Left lung (tissue), 10 donors: ENCODE results near the gene ROR2. TPM values are rescaled to one million over a fixed set of nuclear protein-coding genes. Genes with fewer than 3 reads are reported as not detected.

Experiments
- ATAC-seq: fragments of 200-7000 bp; cut with Tn5 transposase; one replicate; pipeline ENCODE4 v1.9.1; 2020; ENCODE audit warnings: moderate library complexity
- DNase-seq, 4 donors: peaks; one replicate each; pipeline ENCODE4 v3.0.0-alpha.2; 2013 to 2020
- H3K27ac ChIP-seq, 2 donors: fragments of 200-600 bp; sonication (generic) in 1 of 2; one replicate each; pipeline versions ENCODE4 v1.5.0 to v1.8.0; 2020 to 2021
- H3K27me3 ChIP-seq, 2 donors: fragments of 200-600 bp; sonication (generic) in 1 of 2; one replicate each; pipeline versions ENCODE4 v1.5.0 to v1.8.0; 2020 to 2021
- H3K36me3 ChIP-seq, 2 donors: fragments of 200-600 bp; sonication (generic) in 1 of 2; one replicate each; pipeline versions ENCODE4 v1.5.0 to v1.8.0; 2020 to 2021
- H3K4me1 ChIP-seq, 2 donors: fragments of 200-600 bp; one replicate each; pipeline ENCODE4 v1.8.0; 2021
- H3K4me3 ChIP-seq, 2 donors: fragments of 200-600 bp; sonication (generic) in 1 of 2; one replicate each; pipeline versions ENCODE4 v1.5.0 to v1.8.0; 2020 to 2021; ENCODE audit warnings: mild to moderate bottlenecking in 1 of 2
- H3K9me3 ChIP-seq, 2 donors: fragments of 200-600 bp; sonication (generic) in 1 of 2; one replicate each; pipeline versions ENCODE4 v1.5.0 to v1.8.0; 2020 to 2021
- intact Hi-C, 2 donors: fragments of 100-400 bp; cut with DNase I; formaldehyde crosslinking; loops; one replicate each; pipeline versions ENCODE4 v1.11.2 to v1.14.2; 2022
- polyA plus RNA-seq, 6 donors: library from polyadenylated mRNA; unstranded; fragments of 120-200 nt; gene quantifications; one replicate each; pipeline ENCODE4 v1.2.1, GENCODE V29; 2013; ENCODE audit not compliant: insufficient read length in 6 of 6
- total RNA-seq, 2 donors: library from RNA; stranded (reverse); fragmentation: NEBNext Ultra II Directional; extraction: Animal tissue kit (Norgen Biotek cat#: 25700); gene quantifications; one replicate each; pipeline ENCODE4 v1.2.1, GENCODE V29; 2021
- TF ChIP-seq, protein P1 (sequence below), 2 donors: fragments of 200-600 bp; sonication (generic) in 1 of 2; IDR thresholded peaks; one replicate each; pipeline versions ENCODE4 v1.5.0 to v1.8.0; 2021; ENCODE audit warnings: antibody characterized with exemption in 2 of 2
- donor health status: DM: no; HTN: yes; CAD: no.
- donor health status: DM: no; HTN: no; CAD: no.

ROR2 gene
- total and polyA plus RNA-seq, 8 donors = 11.5 to 36.5 (median 29.7) TPM

GRCh38 chr9:91654527-91654926, 295.5 kb downstream of the ROR2 start:
- Histone ChIP-seq H3K4me3 (no peak overlapping the region), H3K36me3 (no peaks in the 10 kb centered on the region), H3K27me3 (no peaks in the 10 kb centered on the region), H3K27ac (no peak overlapping the region), H3K4me1 (no peaks in the 10 kb centered on the region), H3K9me3 (no peaks in the 10 kb centered on the region)
- peak; percentile 80 for ATAC-seq
- DNase-seq = no peak
- TF ChIP-seq, protein P1, sequence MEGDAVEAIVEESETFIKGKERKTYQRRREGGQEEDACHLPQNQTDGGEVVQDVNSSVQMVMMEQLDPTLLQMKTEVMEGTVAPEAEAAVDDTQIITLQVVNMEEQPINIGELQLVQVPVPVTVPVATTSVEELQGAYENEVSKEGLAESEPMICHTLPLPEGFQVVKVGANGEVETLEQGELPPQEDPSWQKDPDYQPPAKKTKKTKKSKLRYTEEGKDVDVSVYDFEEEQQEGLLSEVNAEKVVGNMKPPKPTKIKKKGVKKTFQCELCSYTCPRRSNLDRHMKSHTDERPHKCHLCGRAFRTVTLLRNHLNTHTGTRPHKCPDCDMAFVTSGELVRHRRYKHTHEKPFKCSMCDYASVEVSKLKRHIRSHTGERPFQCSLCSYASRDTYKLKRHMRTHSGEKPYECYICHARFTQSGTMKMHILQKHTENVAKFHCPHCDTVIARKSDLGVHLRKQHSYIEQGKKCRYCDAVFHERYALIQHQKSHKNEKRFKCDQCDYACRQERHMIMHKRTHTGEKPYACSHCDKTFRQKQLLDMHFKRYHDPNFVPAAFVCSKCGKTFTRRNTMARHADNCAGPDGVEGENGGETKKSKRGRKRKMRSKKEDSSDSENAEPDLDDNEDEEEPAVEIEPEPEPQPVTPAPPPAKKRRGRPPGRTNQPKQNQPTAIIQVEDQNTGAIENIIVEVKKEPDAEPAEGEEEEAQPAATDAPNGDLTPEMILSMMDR (IDR thresholded peaks at IDR 0.05) = no peak
- intact Hi-C loops = no loop called here

GRCh38 chr9:91647371-91647770, 302.7 kb downstream of the ROR2 start:
- no peaks in the 10 kb centered on the region for H3K4me1 ChIP-seq
- no peak overlapping the region for H3K27ac ChIP-seq
- no peaks in the 10 kb centered on the region for H3K36me3 ChIP-seq
- intact Hi-C loops = no loop called here
- TF ChIP-seq, protein P1 (IDR thresholded peaks at IDR 0.05) = no peak
- no peak for ATAC-seq
- no peaks in the 10 kb centered on the region for H3K9me3 ChIP-seq
- peaks cover 0 to 12% of the 10 kb centered on the region in 2 donors for H3K27me3 ChIP-seq
- peak in 1 of 4 donors; percentile 41 for DNase-seq
- no peak overlapping the region for H3K4me3 ChIP-seq

GRCh38 chr9:91646702-91647101, 303.3 kb downstream of the ROR2 start:
- no peak for DNase-seq
- TF ChIP-seq, protein P1 (IDR thresholded peaks at IDR 0.05) = no peak
- no peaks in the 10 kb centered on the region for H3K4me1 ChIP-seq
- H3K27me3 ChIP-seq = peaks cover 0 to 12% of the 10 kb centered on the region in 2 donors
- ATAC-seq = no peak
- H3K27ac ChIP-seq = no peak overlapping the region
- H3K4me3 ChIP-seq = no peak overlapping the region
- intact Hi-C loops = no loop called here
- no peaks in the 10 kb centered on the region for H3K9me3 ChIP-seq
- H3K36me3 ChIP-seq = no peaks in the 10 kb centered on the region

GRCh38 chr9:91644433-91644832, 305.6 kb downstream of the ROR2 start:
- ATAC-seq = no peak
- Histone ChIP-seq H3K36me3 (no peaks in the 10 kb centered on the region), H3K27ac (no peak overlapping the region), H3K9me3 (peaks cover 0 to 5% of the 10 kb centered on the region in 2 donors), H3K27me3 (peaks cover 0 to 12% of the 10 kb centered on the region in 2 donors), H3K4me1 (no peaks in the 10 kb centered on the region), H3K4me3 (no peak overlapping the region)
- intact Hi-C loops = no loop called here
- TF ChIP-seq, protein P1 (IDR thresholded peaks at IDR 0.05) = no peak
- DNase-seq = peak in 1 of 4 donors; percentile 28

GRCh38 chr9:91643481-91644077, 306.4 kb downstream of the ROR2 start:
- TF ChIP-seq, protein P1 (IDR thresholded peaks at IDR 0.05) = no peak
- H3K36me3 ChIP-seq = no peaks in the 10 kb centered on the region
- peaks cover 0 to 10% of the 10 kb centered on the region in 2 donors for H3K27me3 ChIP-seq
- DNase-seq = no peak
- H3K27ac ChIP-seq = no peak overlapping the region
- no peak for ATAC-seq
- no peak overlapping the region for H3K4me3 ChIP-seq
- intact Hi-C loops = no loop called here
- H3K4me1 ChIP-seq = no peaks in the 10 kb centered on the region
- H3K9me3 ChIP-seq = peaks cover 0 to 5% of the 10 kb centered on the region in 2 donors
